Measurements from ENCODE around the gene NPR3.

NPR3 gene
- 0.46 to 6.9 reads per million in 2 donors for total RNA-seq

- DNase-seq, result no peak
Measured at GRCh38 chr5:32710550-32711361, at the start of gene NPR3. Gene NPR3, plus strand, starts transcription at chr5:32711321. Its CDS starts 456 bp downstream, at chr5:32711777.

DNA sequence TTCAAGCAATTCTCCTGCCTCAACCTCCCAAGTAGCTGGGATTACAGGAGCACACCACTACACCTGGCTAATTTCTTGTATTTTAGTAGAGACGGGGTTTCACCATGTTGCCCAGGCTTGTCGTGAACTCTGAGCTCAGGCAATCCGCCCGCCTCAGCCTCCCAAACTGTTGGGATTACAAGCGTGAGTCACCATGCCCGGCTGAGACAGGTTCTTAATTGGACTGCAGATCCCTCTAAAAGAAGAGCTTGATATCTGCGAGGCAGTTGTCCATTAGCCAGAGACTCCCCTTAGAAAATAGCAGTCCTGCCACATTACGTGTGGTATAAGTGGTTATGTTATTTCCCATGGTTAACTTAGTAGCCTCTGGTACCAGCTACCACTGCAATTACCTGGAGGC, 46.6 kb upstream of the NPR3 start:
- DNase-seq, result no peak

DNA sequence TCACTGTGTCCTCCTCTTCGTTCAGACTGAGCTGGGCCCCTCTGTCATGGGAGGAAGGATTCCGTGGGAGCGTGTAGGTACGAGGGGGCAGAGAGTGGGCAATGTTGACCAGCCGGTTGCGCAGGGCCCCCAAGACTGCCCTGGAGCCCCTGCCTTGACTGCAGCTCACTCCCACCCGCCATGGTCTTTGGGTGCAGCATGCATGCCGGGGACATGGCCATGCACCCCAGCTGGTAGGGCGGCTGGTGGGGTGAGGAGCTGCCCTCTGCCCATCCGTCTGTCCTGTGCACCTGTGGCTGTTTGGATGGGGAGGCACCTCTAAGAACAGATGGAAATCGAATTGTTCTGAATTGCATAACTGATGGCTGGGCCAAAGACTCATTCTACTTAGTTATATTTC, 42.6 kb upstream of the NPR3 start:
- no peak for DNase-seq

GRCh38 chr5:32673272-32673671, 37.8 kb upstream of the NPR3 start:
- DNase-seq, result no peak

DNA sequence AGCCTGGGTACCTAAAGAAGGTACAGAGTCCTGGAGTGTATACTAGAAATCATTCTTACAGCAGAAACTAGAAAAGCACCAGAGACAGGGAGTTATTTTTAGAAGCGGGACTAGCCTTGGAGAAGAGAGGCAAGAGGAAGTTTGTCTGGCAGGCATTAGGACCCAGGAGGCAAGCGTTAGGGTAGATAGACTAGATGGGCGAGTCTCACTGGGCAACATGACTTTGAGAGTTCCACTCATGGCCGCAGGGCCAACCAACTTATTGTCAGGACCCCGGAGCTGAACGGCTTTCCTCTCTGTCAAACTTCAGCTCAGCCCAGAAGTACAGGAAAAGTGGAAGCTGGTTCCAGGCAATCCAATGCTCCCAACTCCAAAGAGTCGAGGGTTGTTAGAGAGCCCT, 34.1 kb upstream of the NPR3 start:
- DNase-seq, result no peak

GRCh38 chr5:32678472-32678871, 32.6 kb upstream of the NPR3 start:
- DNase-seq, result no peak

- DNase-seq, result no peak
Measured at GRCh38 chr5:32679218-32679617, 31.9 kb upstream of the NPR3 start.

DNA sequence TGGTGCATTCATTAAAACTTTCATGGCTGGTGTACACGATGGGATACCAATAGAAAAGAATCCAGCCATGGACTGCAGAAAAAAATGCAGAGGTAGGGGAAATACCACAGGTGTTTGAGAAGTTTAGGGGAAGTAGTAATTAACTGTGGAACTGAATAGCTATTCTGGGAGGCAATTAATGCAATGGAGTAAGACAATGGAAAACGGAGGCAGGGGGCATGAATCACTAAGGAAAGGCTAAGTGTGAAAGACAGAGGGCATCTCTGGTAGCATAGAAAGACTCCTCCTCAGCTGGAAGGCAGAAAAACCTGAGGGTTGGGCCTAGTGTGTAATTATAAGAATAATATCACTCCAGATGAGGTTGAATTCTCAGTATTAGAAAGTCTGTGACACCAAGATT, 30.9 kb upstream of the NPR3 start:
- no peak for DNase-seq

DNA sequence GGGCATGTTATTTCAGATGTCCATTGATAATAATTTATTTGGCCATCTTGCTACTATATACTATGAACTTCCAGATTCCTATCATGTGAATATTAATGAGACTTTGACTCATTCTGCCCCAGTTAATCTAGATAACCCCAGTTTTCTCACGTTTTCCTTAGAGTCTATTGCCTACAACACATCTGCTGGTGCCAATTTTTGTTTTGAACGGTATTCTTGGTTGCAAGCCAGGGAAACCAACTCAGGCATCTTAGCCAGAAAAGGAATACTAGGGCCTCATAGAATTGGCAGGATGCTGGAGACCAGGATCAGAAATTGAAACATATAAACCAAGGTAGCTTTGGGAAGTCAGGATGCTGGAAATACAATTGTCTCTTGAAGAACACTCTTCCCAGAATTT, 28.0 kb upstream of the NPR3 start:
- DNase-seq, result no peak

DNA sequence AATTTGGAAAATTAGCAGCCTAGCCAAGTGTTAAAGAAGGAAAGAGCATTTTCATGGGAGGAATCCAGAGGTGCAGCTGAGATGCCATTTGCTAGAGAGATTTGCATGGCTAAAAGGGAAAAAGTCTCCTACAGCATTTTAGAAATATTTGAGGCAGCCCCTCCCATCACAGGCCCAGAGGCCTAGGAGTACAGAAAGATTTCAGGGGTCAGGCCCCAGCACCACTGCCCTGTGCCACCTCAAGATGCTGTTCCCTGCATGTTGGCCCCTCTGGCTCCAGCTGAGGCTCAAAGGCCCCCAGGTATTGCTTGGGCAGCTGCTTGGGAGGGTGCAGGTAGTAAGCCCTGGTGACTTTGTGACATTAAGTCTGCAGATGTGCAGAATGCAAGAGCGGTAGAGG, 26.9 kb upstream of the NPR3 start:
- no peak for DNase-seq

DNA sequence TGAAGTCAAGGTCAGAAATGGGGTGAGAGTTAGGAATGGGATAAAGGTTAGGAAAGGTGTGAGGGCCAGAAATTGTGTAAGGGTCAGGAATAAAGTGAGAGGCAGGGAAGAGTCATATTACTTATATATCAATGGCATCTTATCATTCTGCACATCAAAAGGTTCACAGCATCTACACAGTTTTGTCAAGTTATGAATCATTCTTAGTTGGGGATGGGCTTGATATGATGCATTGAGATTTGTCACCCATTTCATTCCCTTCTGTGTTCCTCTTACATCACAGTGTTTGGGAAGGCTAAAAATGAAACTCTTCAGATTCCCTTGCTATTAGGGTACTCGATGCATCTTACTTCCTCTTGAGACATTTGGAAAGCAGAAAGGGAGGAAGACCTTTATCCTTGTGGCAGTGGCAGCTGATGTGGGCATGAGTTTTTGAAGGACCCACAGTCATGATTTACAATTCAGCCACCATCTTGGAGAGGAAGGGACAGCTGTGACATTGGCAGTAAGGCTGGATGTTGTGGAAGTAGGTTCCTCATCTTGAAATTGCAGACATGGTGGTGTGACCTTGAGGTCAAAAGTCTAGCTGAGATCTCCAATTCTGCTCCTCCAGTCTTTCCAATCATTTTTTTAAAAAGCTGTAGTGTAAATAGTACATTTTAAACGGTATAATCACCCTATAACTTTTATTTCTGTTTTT, 24.2 kb upstream of the NPR3 start:
- no peak for DNase-seq

- no peak for DNase-seq
Measured at GRCh38 chr5:32687499-32687831, 23.7 kb upstream of the NPR3 start.

GRCh38 chr5:32690153-32690552, 21.0 kb upstream of the NPR3 start:
- DNase-seq, result no peak

DNA sequence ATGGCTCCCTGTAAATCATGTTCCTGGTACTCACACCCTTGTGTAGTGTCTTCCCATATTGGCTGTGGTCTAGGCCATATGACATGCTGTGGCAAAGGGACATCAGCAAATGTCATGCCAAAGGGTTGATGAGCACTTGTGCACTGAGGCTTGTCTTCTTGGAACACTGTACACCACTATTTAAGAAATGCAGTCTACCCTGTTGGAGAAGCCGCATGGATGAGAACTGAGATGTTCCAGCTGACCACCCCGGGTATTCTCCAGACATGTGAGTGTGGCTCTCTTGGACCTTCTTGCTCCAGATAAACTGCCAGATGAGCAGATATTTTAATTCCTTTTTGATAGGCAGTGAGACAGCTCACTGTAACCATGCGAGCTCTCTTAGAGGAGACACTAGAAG, 20.5 kb upstream of the NPR3 start:
- no peak for DNase-seq

- no peak for DNase-seq
Measured at GRCh38 chr5:32692036-32692746, 18.9 kb upstream of the NPR3 start.

GRCh38 chr5:32703957-32704356, 7.2 kb upstream of the NPR3 start:
- no peak for DNase-seq

DNA sequence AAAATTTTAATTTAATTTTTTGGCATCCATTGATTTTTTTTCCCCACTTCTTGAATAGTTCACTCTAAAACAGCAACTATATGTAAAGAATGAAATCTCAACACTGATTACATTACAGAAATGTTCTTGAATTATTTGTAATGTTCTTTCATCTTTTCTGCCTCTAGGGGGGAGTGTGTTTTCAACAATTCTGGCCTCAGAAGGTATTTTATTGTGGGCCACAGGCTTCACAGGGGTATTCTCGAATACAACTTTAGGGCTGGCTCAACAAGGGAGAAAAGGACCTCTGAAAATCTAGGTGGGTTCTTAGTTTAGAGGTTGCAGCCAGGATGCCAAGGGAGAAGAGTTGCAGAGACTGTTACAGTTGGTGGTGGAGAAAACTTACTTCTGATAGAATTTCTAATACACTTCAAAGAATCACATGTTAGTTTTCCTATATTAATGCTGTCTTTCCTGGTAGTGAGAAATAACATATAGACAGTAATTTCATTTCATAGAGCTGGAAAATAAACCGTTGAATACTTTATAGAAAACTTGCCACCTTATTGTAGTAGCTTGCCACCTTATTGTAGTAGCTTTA, 3.6 kb upstream of the NPR3 start:
- no peak for DNase-seq

- no peak for DNase-seq
Measured at GRCh38 chr5:32708949-32709348, 2.2 kb upstream of the NPR3 start.

GRCh38 chr5:32709750-32710549, 1.2 kb upstream of the NPR3 start:
- DNase-seq, result no peak

DNA sequence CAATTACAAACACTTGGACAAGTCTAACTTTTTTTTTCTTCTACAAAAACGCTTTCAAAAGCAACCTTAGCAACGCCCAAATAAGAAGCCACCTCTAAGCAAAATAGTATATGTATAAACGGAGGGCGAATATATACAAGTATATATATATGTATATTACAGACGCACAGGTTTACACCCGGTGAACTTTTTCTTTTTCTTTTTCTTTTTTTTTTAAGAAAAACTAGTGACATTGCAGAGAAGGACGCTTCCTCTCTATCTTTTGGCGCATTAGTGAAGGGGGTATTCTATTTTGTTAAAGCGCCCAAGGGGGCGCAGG, 200 bp downstream of the NPR3 start:
- DNase-seq, result no peak

- DNase-seq, result no peak
Measured at GRCh38 chr5:32711681-32712480, 760 bp downstream of the NPR3 start.
